Esophagus squamous epithelium (tissue), 5 donors: Measurements from ENCODE around the gene SYT13. TPM values are rescaled to one million over a fixed set of nuclear protein-coding genes. Genes with fewer than 3 reads are reported as not detected.

Experiments
- DNase-seq: peaks from one replicate; lab custom pipeline; 2025; lab: John Stamatoyannopoulos, UW
- H3K27ac ChIP-seq, 4 donors: fragments of 200-600 bp; sonication (generic); one replicate each; pipeline ENCODE4 v1.5.1; 2016 to 2019; ENCODE audit warnings: mild to moderate bottlenecking in 1 of 4
- H3K27me3 ChIP-seq, 4 donors: fragments of 200-600 bp; sonication (generic); 1 replicate in 3 of 4; 2 replicates in 1 of 4; pipeline versions ENCODE4 v1.5.1 to v1.6.0; 2017 to 2021; ENCODE audit warnings: antibody characterized with exemption in 1 of 4
- H3K36me3 ChIP-seq, 3 donors: fragments of 200-600 bp; sonication (generic); one replicate each; pipeline ENCODE4 v1.5.1; 2016 to 2019
- H3K4me1 ChIP-seq, 3 donors: fragments of 200-600 bp; sonication (generic); one replicate each; pipeline ENCODE4 v1.5.1; 2017 to 2019
- H3K4me3 ChIP-seq, 4 donors: fragments of 200-600 bp; sonication (generic); 1 replicate in 3 of 4; 2 replicates in 1 of 4; pipeline ENCODE4 v1.5.1; 2016 to 2019; ENCODE audit warnings: mild to moderate bottlenecking in 2 of 4, moderate library complexity in 1 of 4
- H3K9me3 ChIP-seq, 3 donors: fragments of 200-600 bp; sonication (generic); one replicate each; pipeline ENCODE4 v1.5.1; 2016 to 2019
- CTCF ChIP-seq, 6 experiments: fragments of 450-650 bp in 4 of 6; fragments of 200-600 bp in 2 of 6; sonication (generic) in 2 of 6; IDR thresholded peaks; one replicate each; pipeline ENCODE4 v1.5.1; 2016 to 2019; ENCODE audit warnings: antibody characterized with exemption in 6 of 6, mild to moderate bottlenecking in 4 of 6, moderate library complexity in 4 of 6
- POLR2A ChIP-seq, 4 donors: fragments of 450-650 bp; IDR thresholded peaks; one replicate each; pipeline ENCODE4 v1.6.1; 2017; ENCODE audit warnings: antibody characterized with exemption in 4 of 4, mild to moderate bottlenecking in 4 of 4, moderate library complexity in 3 of 4
- WGBS, 2 donors: methylation state at CpG; one replicate each; pipeline ENCODE4 v1.1.5; 2018; 5-methylcytosine and 5-hydroxymethylcytosine counted together
- intact Hi-C: fragments of 100-400 bp; cut with DNase I; formaldehyde crosslinking; loops from one replicate; pipeline ENCODE4 v1.15.0; 2022
- total RNA-seq, 4 donors: library from RNA; depleted of rRNA; stranded (reverse); fragments of >200 nt; gene quantifications; one replicate each; pipeline ENCODE4 v1.1.0, GENCODE V29; 2016
- donor health status: DM: yes; HTN: yes; CAD: no.

The SYT13 gene
- total RNA-seq, 4 donors from 2014 or later: 0.04 to 0.15 TPM; not detected in 2

- H3K4me1 ChIP-seq: peaks cover 0 to 12% (median 0%) of the 10 kb centered on the region in 3 donors
- peak overlapping the region in 3 of 4 donors; percentile 7 to 55 (median 42) for H3K27ac ChIP-seq
- 34 to 49% methylated on average over 19 of the region's 19 CpGs for WGBS, 2 donors
- H3K4me3 ChIP-seq: peak overlapping the region in 1 of 4 donors; percentile 8
- no peak for TF ChIP-seq POLR2A (IDR thresholded peaks at IDR 0.05)
- no peak for TF ChIP-seq CTCF (IDR thresholded peaks at IDR 0.05)
- intact Hi-C loops: loop anchor here (5.0 to 10.0 kb wide), 2 partner anchors 221 to 398 kb away; no protein-coding TSS in a partner anchor
- H3K27me3 ChIP-seq: peaks cover 0 to 9% (median 0%) of the 10 kb centered on the region in 4 donors
- no peaks in the 10 kb centered on the region for H3K9me3 ChIP-seq
- no peak for DNase-seq
- no peaks in the 10 kb centered on the region for H3K36me3 ChIP-seq
These were observed 47.1 kb upstream of the SYT13 start for GRCh38 chr11:45333001-45333971.

- no peak for DNase-seq
These were observed 46.3 kb upstream of the SYT13 start for GRCh38 chr11:45332276-45332934.

GRCh38 chr11:45331839-45332238 lies 45.7 kb upstream of the SYT13 start:
- WGBS, 2 donors: 65 to 71% methylated on average over 4 of the region's 4 CpGs
- TF ChIP-seq POLR2A (IDR thresholded peaks at IDR 0.05) (no peak), CTCF (IDR thresholded peaks at IDR 0.05) (no peak)

More at GRCh38 chr11:45332276-45332934, 46.3 kb upstream of the SYT13 start:
- peak overlapping the region in 1 of 4 donors; percentile 8 for H3K4me3 ChIP-seq
- peaks cover 0 to 2% (median 0%) of the 10 kb centered on the region in 3 donors for H3K9me3 ChIP-seq
- 4 to 10% methylated on average over 13 of the region's 13 CpGs for WGBS, 2 donors
- TF ChIP-seq POLR2A (IDR thresholded peaks at IDR 0.05) (no peak), CTCF (IDR thresholded peaks at IDR 0.05) (peak; percentile 31 to 89 (median 43))
- H3K27ac ChIP-seq: peak overlapping the region in 3 of 4 donors; percentile 7 to 55 (median 42)
- peaks cover 0 to 12% (median 0%) of the 10 kb centered on the region in 3 donors for H3K4me1 ChIP-seq
- intact Hi-C loops: loop anchor here (5.0 to 10.0 kb wide), 2 partner anchors 220 to 398 kb away; no protein-coding TSS in a partner anchor
- peaks cover 0 to 11% (median 0%) of the 10 kb centered on the region in 4 donors for H3K27me3 ChIP-seq
- no peaks in the 10 kb centered on the region for H3K36me3 ChIP-seq

GRCh38 chr11:45328726-45329125 lies 42.6 kb upstream of the SYT13 start:
- Histone ChIP-seq H3K36me3 (no peaks in the 10 kb centered on the region), H3K27ac (no peak overlapping the region), H3K4me1 (peaks cover 0 to 12% (median 0%) of the 10 kb centered on the region in 3 donors), H3K27me3 (peaks cover 0 to 28% (median 0%) of the 10 kb centered on the region in 4 donors), H3K9me3 (peaks cover 0 to 11% (median 0%) of the 10 kb centered on the region in 3 donors), H3K4me3 (no peak overlapping the region)
- 47 to 62% methylated on average over 3 of the region's 3 CpGs for WGBS, 2 donors
- TF ChIP-seq POLR2A (IDR thresholded peaks at IDR 0.05) (no peak), CTCF (IDR thresholded peaks at IDR 0.05) (no peak)
- DNase-seq: no peak
- intact Hi-C loops: no loop called here

More at GRCh38 chr11:45331839-45332238, 45.7 kb upstream of the SYT13 start:
- intact Hi-C loops: loop anchor here (5.0 to 10.0 kb wide), 2 partner anchors 220 to 397 kb away; no protein-coding TSS in a partner anchor
- peaks cover 0 to 17% (median 0%) of the 10 kb centered on the region in 4 donors for H3K27me3 ChIP-seq
- no peak overlapping the region for H3K27ac ChIP-seq
- no peaks in the 10 kb centered on the region for H3K36me3 ChIP-seq
- no peak overlapping the region for H3K4me3 ChIP-seq
- peaks cover 0 to 8% (median 0%) of the 10 kb centered on the region in 3 donors for H3K9me3 ChIP-seq
- no peak for DNase-seq
- peaks cover 0 to 12% (median 0%) of the 10 kb centered on the region in 3 donors for H3K4me1 ChIP-seq
